Measurements from ENCODE around the gene KIF19. TPM values are rescaled to one million over a fixed set of nuclear protein-coding genes. Genes with fewer than 3 reads are reported as not detected.

The KIF19 gene
- polyA plus RNA-seq, 2 of the 4 experiments (the other 2 are of a cell fraction) = not detected

GRCh38 chr17:74345433-74346241 is 19.6 kb downstream of the KIF19 start:
- ATAC-seq (no peak), DNase-seq (ENCODE audit: low read depth in 1 of 2, low spot score in 1 of 2) (no peak), FAIRE-seq (no peak)
- H3K4me1 ChIP-seq = no peaks in the 10 kb centered on the region
- CTCF ChIA-PET = interaction anchor here (0.6 to 34.5 kb wide), 11 partner anchors 7 to 924 kb away, joined by 3 to 674 read pairs (median 4); partner anchors contain the start of genes BTBD17 and GPR142
- no peak overlapping the region for H3K4me2 ChIP-seq
- no peak for TF ChIP-seq CBX8 (IDR thresholded peaks at IDR 0.05)
- TF ChIP-seq FOXS1 (CRISPR knock-in tag; IDR thresholded peaks at IDR 0.05) = no peak
- TF ChIP-seq BCL3 (IDR thresholded peaks at IDR 0.05) = no peak
- TF ChIP-seq TFCP2L1 (CRISPR knock-in tag; IDR thresholded peaks at IDR 0.05) = no peak
- no peak for TF ChIP-seq SMC3 (IDR thresholded peaks at IDR 0.05)
- TF ChIP-seq JUNB (IDR thresholded peaks at IDR 0.05) = no peak
- H3K4me3 ChIP-seq = no peak overlapping the region
- WGBS (ENCODE audit: missing lambda C conversion rate) = 71% methylated on average over 10 of the region's 13 CpGs
- no peaks in the 10 kb centered on the region for H3K9me3 ChIP-seq
- H3K27ac ChIP-seq = no peak overlapping the region
- POLR2A ChIA-PET = no interaction called here

GRCh38 chr17:74347646-74348045 is 21.6 kb downstream of the KIF19 start:
- DNase-seq (ENCODE audit: low read depth in 1 of 2, low spot score in 1 of 2) = no peak
- H3K4me2 ChIP-seq = no peak overlapping the region
- FAIRE-seq = no peak
- 52% methylated on average over 11 of the region's 14 CpGs for WGBS (ENCODE audit: missing lambda C conversion rate)
- TF ChIP-seq MAX (IDR thresholded peaks at IDR 0.05) (no peak), POLR2A (IDR thresholded peaks at IDR 0.05; ENCODE audit: low read length) (0 out of 2 replicates have a peak, but pooled peaks have one; percentile 15)
- H3K4me3 ChIP-seq = no peak overlapping the region
- no peak overlapping the region for H3K27ac ChIP-seq
- no peak for ATAC-seq
- POLR2A ChIA-PET = no interaction called here
- no peaks in the 10 kb centered on the region for H3K9me3 ChIP-seq
- CTCF ChIA-PET = interaction anchor here (0.6 to 34.5 kb wide), 5 partner anchors 8 to 222 kb away, joined by 3 to 674 read pairs (median 6); partner anchors contain the start of genes BTBD17 and GPR142
- H3K4me1 ChIP-seq = 0 out of 3 replicates have a peak, but pooled peaks cover 4% of the 10 kb centered on the region

- H3K27ac ChIP-seq = no peak overlapping the region
- no peak for FAIRE-seq
- H3K4me3 ChIP-seq = no peak overlapping the region
- ChIA-PET POLR2A (no interaction called here), CTCF (interaction anchor here (0.6 to 34.5 kb wide), 4 partner anchors 23 to 94 kb away, joined by 3 to 674 read pairs (median 3); partner anchors contain the start of genes BTBD17 and GPR142)
- WGBS (ENCODE audit: missing lambda C conversion rate) = 51% methylated on average over 19 of the region's 19 CpGs
- TF ChIP-seq USF2 (IDR thresholded peaks at IDR 0.05) (no peak), HEYL (CRISPR knock-in tag; IDR thresholded peaks at IDR 0.05) (no peak), ZSCAN20 (CRISPR knock-in tag; IDR thresholded peaks at IDR 0.05) (no peak), FOSL2 (IDR thresholded peaks at IDR 0.05) (no peak), FOSL2 (CRISPR knock-in tag; IDR thresholded peaks at IDR 0.05) (no peak), HOXB5 (CRISPR knock-in tag; IDR thresholded peaks at IDR 0.05) (no peak), FOSB (CRISPR knock-in tag; IDR thresholded peaks at IDR 0.05) (no peak)
- H3K4me2 ChIP-seq = no peak overlapping the region
- ATAC-seq = no peak
- no peaks in the 10 kb centered on the region for H3K9me3 ChIP-seq
- 0 out of 3 replicates have a peak, but pooled peaks cover 8% of the 10 kb centered on the region for H3K4me1 ChIP-seq
- no peak for DNase-seq (ENCODE audit: low read depth in 1 of 2, low spot score in 1 of 2)
Measured at GRCh38 chr17:74349120-74349519, 23.1 kb downstream of the KIF19 start.

GRCh38 chr17:74350486-74350885 is 24.5 kb downstream of the KIF19 start:
- H3K27ac ChIP-seq = no peak overlapping the region
- H3K4me3 ChIP-seq = no peak overlapping the region
- 0 out of 3 replicates have a peak, but pooled peaks cover 10% of the 10 kb centered on the region for H3K4me1 ChIP-seq
- no peak for FAIRE-seq
- WGBS (ENCODE audit: missing lambda C conversion rate) = 62% methylated on average over 16 of the region's 20 CpGs
- POLR2A ChIA-PET = no interaction called here
- H3K9me3 ChIP-seq = no peaks in the 10 kb centered on the region
- DNase-seq (ENCODE audit: low read depth in 1 of 2, low spot score in 1 of 2) = no peak
- H3K4me2 ChIP-seq = no peak overlapping the region
- ATAC-seq = no peak
- TF ChIP-seq TP53 (CRISPR knock-in tag; IDR thresholded peaks at IDR 0.05) (no peak), FOSB (CRISPR knock-in tag; IDR thresholded peaks at IDR 0.05) (no peak), BHLHE40 (IDR thresholded peaks at IDR 0.05; ENCODE audit: low read depth, low read length) (no peak), CHD2 (IDR thresholded peaks at IDR 0.05; ENCODE audit: low read length, partially characterized antibody) (no peak)
- CTCF ChIA-PET = interaction anchor here (1.3 to 34.5 kb wide), 6 partner anchors 13 to 143 kb away, joined by 3 to 674 read pairs (median 6); partner anchors contain the start of genes BTBD17 and GPR142

All from A549 (cell line).